H1 (cell line): ENCODE data around the gene XIRP1. TPM values are rescaled to one million over a fixed set of nuclear protein-coding genes. Genes with fewer than 3 reads are reported as not detected.

Experiments
- CHD2 ChIP-seq: IDR thresholded peaks from 2 replicates; pipeline ENCODE4 v1.6.1; 2012; ENCODE audit warnings: low read length, improper control_type of control experiment
- KDM4A ChIP-seq: IDR thresholded peaks from one replicate; pipeline ENCODE4 v1.7.1; 2012; ENCODE audit warnings: low read depth, mild to moderate bottlenecking, moderate library complexity, low read length, inconsistent platforms; ENCODE audit not compliant: severe bottlenecking
- NANOG ChIP-seq: IDR thresholded peaks from 2 replicates; pipeline ENCODE4 v1.6.1; 2011; ENCODE audit warnings: low read length, low read depth, mild to moderate bottlenecking, inconsistent platforms; ENCODE audit not compliant: insufficient read depth, poor library complexity, severe bottlenecking
- POU5F1 ChIP-seq: IDR thresholded peaks from 2 replicates; pipeline ENCODE4 v1.6.1; 2011; ENCODE audit warnings: low read depth, mild to moderate bottlenecking, low read length, moderate library complexity
- SIRT6 ChIP-seq: IDR thresholded peaks from one replicate; pipeline ENCODE4 v1.7.1; 2012; ENCODE audit warnings: low read length, inconsistent platforms
- SUZ12 ChIP-seq: fragments of 200-600 bp; sonication (generic); IDR thresholded peaks from 2 replicates; pipeline ENCODE4 v1.6.1; 2012; ENCODE audit warnings: mild to moderate bottlenecking, inconsistent platforms, low read length, moderate library complexity, mixed read lengths
- TBP ChIP-seq: IDR thresholded peaks from 2 replicates; pipeline ENCODE4 v1.6.1; 2011; ENCODE audit warnings: low read depth, low read length, improper control_type of control experiment
- polyA plus RNA-seq, 7 experiments: library from polyadenylated mRNA; depleted of rRNA in 3 of 7; stranded (reverse) in 5 of 7; unstranded in 2 of 7; fragments of >200 nt in 5 of 7; fragments of 200-250 nt in 2 of 7; gene quantifications; 1 replicate in 5 of 7; 2 replicates in 1 of 7; 4 replicates in 1 of 7; pipeline versions ENCODE4 v1.2.1 to v1.2.3, GENCODE V29; 2011 to 2013; ENCODE audit warnings: missing spikeins in 2 of 7, mixed read lengths in 2 of 7
- total RNA-seq: library from RNA; stranded (reverse); fragmentation: NEBNext Ultra II Directional; extraction: Animal tissue kit (Norgen Biotek cat#: 25700); gene quantifications from 2 replicates; pipeline ENCODE4 v1.2.1, GENCODE V29; 2021

Gene XIRP1
- total and polyA plus RNA-seq, 2 of the 8 experiments (the other 6 are each of a cell fraction or from before 2014, with no cell fraction given), result not detected

GRCh38 chr3:39150803-39151631 is 41.4 kb downstream of the XIRP1 start (continued):
- TF ChIP-seq POU5F1, result no peak
- TF ChIP-seq TBP, result no peak
- TF ChIP-seq CHD2, result no peak
- no peak for TF ChIP-seq NANOG
- TF ChIP-seq SUZ12, result no peak
- TF ChIP-seq KDM4A, result no peak
- TF ChIP-seq SIRT6, result no peak
